PC-9 (cell line): ENCODE results near the gene CDC37L1.

ENCODE experiments used
- EZH2 ChIP-seq: fragments of 200-600 bp; sonication (generic); IDR thresholded peaks from 2 replicates; pipeline ENCODE4 v1.8.0; 2017; ENCODE audit warnings: antibody characterized with exemption, low read depth
- TF ChIP-seq, protein P1 (sequence below): fragments of 200-600 bp; sonication (generic); conservative IDR thresholded peaks from 2 replicates; pipeline ENCODE4 v1.6.1; 2017; ENCODE audit warnings: mixed run types, antibody characterized with exemption, mild to moderate bottlenecking, moderate library complexity

DNA sequence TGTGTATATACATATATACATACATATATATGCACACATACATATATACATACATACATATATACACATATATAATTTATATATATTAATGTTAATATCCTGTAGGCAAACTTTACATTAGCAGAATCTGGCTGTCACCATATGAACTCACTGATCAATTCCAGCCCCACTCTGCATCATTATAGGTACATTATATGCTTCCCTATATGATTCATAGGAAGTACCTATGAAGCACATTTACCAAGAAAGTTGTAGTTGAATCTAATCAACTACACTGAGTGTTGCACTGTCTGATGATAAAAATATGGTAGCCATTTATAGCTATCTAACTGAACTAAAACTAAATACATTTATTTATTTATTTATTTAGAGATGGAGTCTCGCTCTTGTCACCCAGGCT, 7.6 kb upstream of the CDC37L1 start:
- TF ChIP-seq, protein P1, sequence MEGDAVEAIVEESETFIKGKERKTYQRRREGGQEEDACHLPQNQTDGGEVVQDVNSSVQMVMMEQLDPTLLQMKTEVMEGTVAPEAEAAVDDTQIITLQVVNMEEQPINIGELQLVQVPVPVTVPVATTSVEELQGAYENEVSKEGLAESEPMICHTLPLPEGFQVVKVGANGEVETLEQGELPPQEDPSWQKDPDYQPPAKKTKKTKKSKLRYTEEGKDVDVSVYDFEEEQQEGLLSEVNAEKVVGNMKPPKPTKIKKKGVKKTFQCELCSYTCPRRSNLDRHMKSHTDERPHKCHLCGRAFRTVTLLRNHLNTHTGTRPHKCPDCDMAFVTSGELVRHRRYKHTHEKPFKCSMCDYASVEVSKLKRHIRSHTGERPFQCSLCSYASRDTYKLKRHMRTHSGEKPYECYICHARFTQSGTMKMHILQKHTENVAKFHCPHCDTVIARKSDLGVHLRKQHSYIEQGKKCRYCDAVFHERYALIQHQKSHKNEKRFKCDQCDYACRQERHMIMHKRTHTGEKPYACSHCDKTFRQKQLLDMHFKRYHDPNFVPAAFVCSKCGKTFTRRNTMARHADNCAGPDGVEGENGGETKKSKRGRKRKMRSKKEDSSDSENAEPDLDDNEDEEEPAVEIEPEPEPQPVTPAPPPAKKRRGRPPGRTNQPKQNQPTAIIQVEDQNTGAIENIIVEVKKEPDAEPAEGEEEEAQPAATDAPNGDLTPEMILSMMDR, result no peak
- TF ChIP-seq EZH2, result no peak
